Rectal smooth muscle tissue (tissue), 1 donor: ENCODE measurements around the gene CNGA1.
"Not testable (repeated sequence)": the region's sequence is repeated elsewhere in the genome, so short reads cannot be mapped to it uniquely, and the experiment has no call there.

Experiments
- H3K27ac ChIP-seq: one replicate; pipeline ENCODE4 v1.7.0; 2013; ENCODE audit warnings: low read depth, low read length, inconsistent platforms
- H3K27me3 ChIP-seq: one replicate; pipeline ENCODE4 v1.7.0; 2013; ENCODE audit warnings: low read length; ENCODE audit not compliant: control insufficient read depth, insufficient read depth
- H3K36me3 ChIP-seq: one replicate; pipeline ENCODE4 v1.7.0; 2013; ENCODE audit warnings: low read length; ENCODE audit not compliant: control insufficient read depth, insufficient read depth
- H3K4me1 ChIP-seq: one replicate; pipeline ENCODE4 v1.7.0; 2013; ENCODE audit warnings: low read length; ENCODE audit not compliant: control insufficient read depth, insufficient read depth
- H3K4me3 ChIP-seq: one replicate; pipeline ENCODE4 v1.7.0; 2013; ENCODE audit warnings: low read length
- H3K9ac ChIP-seq: one replicate; pipeline ENCODE4 v1.7.0; 2013; ENCODE audit warnings: low read length

The CNGA1 gene

DNA sequence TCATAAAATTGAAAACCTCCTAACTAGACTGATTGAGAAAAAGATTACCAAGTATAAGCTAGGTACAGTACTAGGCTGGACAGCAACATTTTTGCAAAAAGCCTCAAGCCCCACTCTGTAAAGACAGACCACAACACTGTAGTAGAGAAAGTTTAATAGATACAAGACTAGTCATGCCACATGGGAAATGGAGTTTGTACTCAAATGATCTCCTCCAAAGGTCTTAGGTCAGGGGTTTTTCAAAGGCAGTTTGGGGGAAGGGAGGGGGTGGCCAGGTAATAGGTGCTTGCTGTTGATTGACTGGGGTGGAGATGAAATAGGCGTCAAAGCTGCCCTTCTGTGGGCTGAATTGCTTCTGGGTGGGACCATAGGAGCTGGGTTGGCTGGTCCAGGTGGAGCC is 14.2 kb downstream of the CNGA1 start:
- no peaks in the 10 kb centered on the region for H3K36me3 ChIP-seq
- no peak overlapping the region for H3K9ac ChIP-seq
- H3K4me1 ChIP-seq, result no peaks in the 10 kb centered on the region
- H3K27me3 ChIP-seq, result no peaks in the 10 kb centered on the region
- H3K4me3 ChIP-seq, result no peak overlapping the region
- no peak overlapping the region for H3K27ac ChIP-seq

- H3K4me3 ChIP-seq, result no peak overlapping the region
- no peak overlapping the region for H3K27ac ChIP-seq
- no peaks in the 10 kb centered on the region for H3K36me3 ChIP-seq
- no peaks in the 10 kb centered on the region for H3K27me3 ChIP-seq
- H3K9ac ChIP-seq, result no peak overlapping the region
- H3K4me1 ChIP-seq, result no peaks in the 10 kb centered on the region
These were observed 20.5 kb downstream of the CNGA1 start for GRCh38 chr4:47996021-47996420.

GRCh38 chr4:47992475-47992874 is 24.0 kb downstream of the CNGA1 start:
- not testable (repeated sequence) for H3K9ac ChIP-seq, H3K4me1 ChIP-seq, H3K27me3 ChIP-seq, H3K36me3 ChIP-seq, H3K27ac ChIP-seq, H3K4me3 ChIP-seq

- no peak overlapping the region for H3K9ac ChIP-seq
These were observed 26.3 kb downstream of the CNGA1 start for GRCh38 chr4:47990145-47990544.

GRCh38 chr4:47974566-47974965 is 41.9 kb downstream of the CNGA1 start:
- no peak overlapping the region for H3K27ac ChIP-seq
- H3K27me3 ChIP-seq, result no peaks in the 10 kb centered on the region
- no peak overlapping the region for H3K4me3 ChIP-seq
- H3K4me1 ChIP-seq, result no peaks in the 10 kb centered on the region
- no peaks in the 10 kb centered on the region for H3K36me3 ChIP-seq
- H3K9ac ChIP-seq, result no peak overlapping the region

More at GRCh38 chr4:47990145-47990544, 26.3 kb downstream of the CNGA1 start:
- no peaks in the 10 kb centered on the region for H3K36me3 ChIP-seq
- no peak overlapping the region for H3K4me3 ChIP-seq
- H3K27me3 ChIP-seq, result no peaks in the 10 kb centered on the region
- H3K27ac ChIP-seq, result no peak overlapping the region
- no peaks in the 10 kb centered on the region for H3K4me1 ChIP-seq

- no peaks in the 10 kb centered on the region for H3K27me3 ChIP-seq
- no peaks in the 10 kb centered on the region for H3K36me3 ChIP-seq
- no peak overlapping the region for H3K9ac ChIP-seq
- no peak overlapping the region for H3K27ac ChIP-seq
- H3K4me1 ChIP-seq, result no peaks in the 10 kb centered on the region
- no peak overlapping the region for H3K4me3 ChIP-seq
These were observed 43.8 kb downstream of the CNGA1 start for GRCh38 chr4:47972721-47973120.

- Histone ChIP-seq H3K4me1 (no peaks in the 10 kb centered on the region), H3K27me3 (no peaks in the 10 kb centered on the region), H3K4me3 (no peak overlapping the region), H3K9ac (no peak overlapping the region), H3K36me3 (no peaks in the 10 kb centered on the region), H3K27ac (no peak overlapping the region)
These were observed 44.3 kb downstream of the CNGA1 start for GRCh38 chr4:47972181-47972580.

DNA sequence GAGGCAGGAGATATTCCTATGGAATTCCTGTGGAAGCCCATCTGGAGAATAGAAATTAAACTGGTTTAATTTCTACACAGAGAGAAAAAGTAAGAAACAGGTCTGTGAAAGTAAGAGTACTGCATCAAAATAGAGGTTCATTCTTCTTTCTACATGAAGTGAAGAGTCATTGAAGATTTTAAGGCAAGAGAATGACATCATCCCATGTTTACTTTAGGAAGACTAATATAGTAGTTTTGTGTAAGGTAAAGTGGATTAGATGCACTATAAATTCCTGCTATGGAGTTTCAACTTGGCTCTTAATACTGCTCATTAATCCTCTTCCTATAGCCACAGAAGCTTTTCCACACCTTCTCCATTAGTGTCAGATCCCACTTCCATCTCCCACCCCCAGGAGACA is 47.6 kb downstream of the CNGA1 start:
- Histone ChIP-seq H3K9ac (no peak overlapping the region), H3K4me3 (no peak overlapping the region), H3K27ac (no peak overlapping the region), H3K27me3 (no peaks in the 10 kb centered on the region), H3K4me1 (no peaks in the 10 kb centered on the region), H3K36me3 (no peaks in the 10 kb centered on the region)

DNA sequence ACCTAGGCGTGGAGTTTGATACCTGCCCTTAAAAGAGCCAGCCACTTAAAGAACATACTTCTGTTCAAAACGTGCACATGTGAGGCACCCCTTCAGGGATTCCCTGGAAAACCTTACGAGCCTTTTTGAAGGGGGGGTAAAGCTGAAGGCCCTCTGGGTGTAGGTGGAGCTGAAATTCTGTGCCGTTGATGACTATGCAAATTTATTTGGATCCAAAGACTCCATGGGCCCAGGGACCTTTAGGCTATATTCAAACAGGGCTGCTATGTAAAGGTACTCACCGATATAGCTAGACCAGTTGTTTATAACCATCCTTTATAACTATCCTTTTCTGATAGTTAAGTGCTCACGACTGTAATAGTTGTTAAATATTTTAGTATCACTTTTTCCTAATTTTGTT is 61.8 kb downstream of the CNGA1 start:
- H3K4me3 ChIP-seq, result no peak overlapping the region
- H3K9ac ChIP-seq, result no peak overlapping the region
- no peak overlapping the region for H3K27ac ChIP-seq
- H3K27me3 ChIP-seq, result no peaks in the 10 kb centered on the region
- H3K36me3 ChIP-seq, result no peaks in the 10 kb centered on the region
- H3K4me1 ChIP-seq, result no peaks in the 10 kb centered on the region

GRCh38 chr4:47954245-47954644 is 62.2 kb downstream of the CNGA1 start:
- Histone ChIP-seq H3K4me3 (no peak overlapping the region), H3K27me3 (no peaks in the 10 kb centered on the region), H3K4me1 (no peaks in the 10 kb centered on the region), H3K9ac (no peak overlapping the region), H3K36me3 (no peaks in the 10 kb centered on the region), H3K27ac (no peak overlapping the region)

DNA sequence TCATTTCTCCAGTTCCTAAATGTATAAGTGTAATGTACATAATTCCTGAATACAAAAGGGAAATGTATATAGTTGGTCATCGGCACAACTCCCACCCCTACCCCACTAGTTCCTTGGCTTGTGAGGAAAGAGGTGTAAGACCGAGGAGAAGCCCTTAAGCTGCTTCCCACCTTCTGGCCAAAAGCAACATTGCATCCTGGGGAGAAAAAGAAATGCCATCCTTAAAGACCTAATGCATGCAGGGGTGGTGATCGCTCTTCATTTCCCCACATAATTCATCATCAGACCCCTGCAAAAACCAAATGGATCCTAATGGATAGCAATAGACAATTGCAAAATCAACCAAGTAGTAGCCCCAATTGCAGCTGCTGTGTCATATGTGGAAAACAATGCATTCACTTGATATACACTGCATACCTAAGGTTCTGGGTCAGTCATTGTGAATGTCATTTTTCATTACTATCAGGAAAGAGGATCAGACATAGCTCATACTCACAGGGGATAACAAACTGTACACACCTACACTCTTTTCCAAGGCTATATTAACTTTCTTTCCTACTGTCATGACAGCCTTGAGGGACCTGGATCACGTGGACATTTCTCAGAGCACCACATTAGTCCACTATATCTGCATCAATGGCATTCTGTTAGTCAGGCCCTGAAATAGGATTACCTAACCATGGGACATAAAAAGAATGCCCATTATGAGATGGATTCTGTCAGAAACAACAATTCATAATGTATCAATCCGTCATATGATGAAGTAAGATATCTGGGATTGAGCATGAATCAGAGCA is 70.4 kb downstream of the CNGA1 start:
- H3K27ac ChIP-seq, result no peak overlapping the region
- H3K4me3 ChIP-seq, result no peak overlapping the region
- H3K4me1 ChIP-seq, result no peaks in the 10 kb centered on the region
- no peaks in the 10 kb centered on the region for H3K36me3 ChIP-seq
- no peak overlapping the region for H3K9ac ChIP-seq
- no peaks in the 10 kb centered on the region for H3K27me3 ChIP-seq

DNA sequence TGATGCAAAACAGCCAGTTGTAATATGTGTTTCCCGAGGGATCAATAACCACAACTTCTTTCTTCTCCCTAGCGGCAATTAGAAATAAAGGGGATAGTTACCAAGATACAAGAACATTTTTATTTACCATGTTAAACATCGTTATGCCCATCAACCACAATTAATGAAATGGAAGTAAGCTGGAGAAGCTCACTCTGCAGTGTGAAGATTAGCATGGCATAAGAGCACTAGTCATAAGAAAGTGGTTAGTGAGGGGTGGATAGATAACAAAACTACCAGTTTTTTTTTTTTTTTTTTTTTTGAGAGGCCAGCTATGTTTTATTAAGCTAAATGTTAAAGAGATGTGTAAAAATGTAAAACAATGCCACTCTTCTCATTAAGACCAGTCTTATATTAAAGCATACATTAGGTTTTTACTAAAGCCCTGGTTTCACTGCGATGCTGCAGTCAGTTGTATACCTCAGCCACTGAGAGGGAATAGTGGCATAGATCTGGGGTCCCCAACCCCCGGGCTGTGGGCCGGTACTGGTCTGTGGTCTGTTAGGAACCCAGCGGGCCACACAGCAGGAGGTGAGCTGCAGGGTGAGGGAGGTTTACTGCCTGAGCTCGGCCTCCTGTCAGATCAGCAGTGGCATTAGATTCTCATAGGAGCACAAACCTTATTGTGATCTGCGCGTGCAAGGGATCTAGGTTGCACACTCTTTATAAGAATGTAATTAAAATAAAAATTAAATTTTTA is 74.2 kb downstream of the CNGA1 start:
- Histone ChIP-seq H3K36me3 (no peaks in the 10 kb centered on the region), H3K27me3 (no peaks in the 10 kb centered on the region), H3K9ac (no peak overlapping the region), H3K4me1 (no peaks in the 10 kb centered on the region), H3K27ac (no peak overlapping the region), H3K4me3 (no peak overlapping the region)

DNA sequence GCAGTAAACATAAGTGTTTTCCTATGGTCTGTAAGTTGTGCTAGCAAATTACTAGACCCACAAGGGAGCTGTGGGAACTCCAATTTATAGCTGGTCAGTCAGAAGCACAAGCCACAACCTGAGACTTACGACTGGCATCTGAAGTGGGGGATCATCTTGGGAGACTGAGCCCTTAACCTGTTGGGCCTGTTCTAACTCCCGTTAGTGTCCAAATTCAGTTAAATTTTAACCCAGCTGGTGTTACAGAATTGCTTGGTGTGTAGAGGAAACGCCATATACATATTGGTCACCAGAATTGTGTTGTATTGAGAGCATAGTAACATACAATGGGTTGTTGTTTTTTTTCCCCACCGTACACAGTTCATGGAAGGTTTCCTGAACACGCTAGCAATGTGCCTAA is 77.0 kb downstream of the CNGA1 start:
- H3K36me3 ChIP-seq, result no peaks in the 10 kb centered on the region
- H3K4me1 ChIP-seq, result no peaks in the 10 kb centered on the region
- H3K27ac ChIP-seq, result no peak overlapping the region
- H3K4me3 ChIP-seq, result no peak overlapping the region
- no peaks in the 10 kb centered on the region for H3K27me3 ChIP-seq
- H3K9ac ChIP-seq, result no peak overlapping the region
